ENCODE measurements around the gene PSMD3.
"Not testable (repeated sequence)": the region's sequence is repeated elsewhere in the genome, so short reads cannot be mapped to it uniquely, and the experiment has no call there.

PSMD3 gene

GRCh38 chr17:39980351-39981206 lies at the start of gene PSMD3:
PSMD3 (plus strand) TSS chr17:39980807; CDS start chr17:39980971, 164 bp downstream.
- peak; percentile 95 for DNase-seq (ENCODE audit: low spot score)

GRCh38 chr17:39933912-39934311 lies 46.7 kb upstream of the PSMD3 start:
- no peak for DNase-seq (ENCODE audit: low spot score)

GRCh38 chr17:39934324-39934723 lies 46.3 kb upstream of the PSMD3 start:
- no peak for DNase-seq (ENCODE audit: low spot score)

- DNase-seq (ENCODE audit: low spot score): no peak
Measured at GRCh38 chr17:39935909-39936308, 44.7 kb upstream of the PSMD3 start.

- DNase-seq (ENCODE audit: low spot score): no peak
Measured at GRCh38 chr17:39937447-39937846, 43.2 kb upstream of the PSMD3 start.

GRCh38 chr17:39938140-39938869 lies 42.3 kb upstream of the PSMD3 start:
- DNase-seq (ENCODE audit: low spot score): no peak

GRCh38 chr17:39939106-39939505 lies 41.5 kb upstream of the PSMD3 start:
- DNase-seq (ENCODE audit: low spot score): no peak

GRCh38 chr17:39939588-39940419 lies 40.8 kb upstream of the PSMD3 start:
- DNase-seq (ENCODE audit: low spot score): peak; percentile 14

- no peak for DNase-seq (ENCODE audit: low spot score)
Measured at GRCh38 chr17:39943702-39944392, 36.8 kb upstream of the PSMD3 start.

GRCh38 chr17:39944393-39944711 lies 36.3 kb upstream of the PSMD3 start:
- DNase-seq (ENCODE audit: low spot score): no peak

GRCh38 chr17:39946551-39947330 lies 33.9 kb upstream of the PSMD3 start:
- no peak for DNase-seq (ENCODE audit: low spot score)

- not testable (repeated sequence) for DNase-seq (ENCODE audit: low spot score)
Measured at GRCh38 chr17:39948489-39948828, 32.1 kb upstream of the PSMD3 start.

GRCh38 chr17:39949028-39949427 lies 31.6 kb upstream of the PSMD3 start:
- DNase-seq (ENCODE audit: low spot score): no peak

GRCh38 chr17:39950871-39951348 lies 29.7 kb upstream of the PSMD3 start:
- DNase-seq (ENCODE audit: low spot score): no peak

GRCh38 chr17:39951924-39952679 lies 28.5 kb upstream of the PSMD3 start:
- DNase-seq (ENCODE audit: low spot score): no peak

GRCh38 chr17:39952680-39953470 lies 27.7 kb upstream of the PSMD3 start:
- peak; percentile 96 for DNase-seq (ENCODE audit: low spot score)

GRCh38 chr17:39953471-39953888 lies 27.1 kb upstream of the PSMD3 start:
- DNase-seq (ENCODE audit: low spot score): no peak

GRCh38 chr17:39954876-39955275 lies 25.7 kb upstream of the PSMD3 start:
- no peak for DNase-seq (ENCODE audit: low spot score)

- DNase-seq (ENCODE audit: low spot score): no peak
Measured at GRCh38 chr17:39955726-39956225, 24.8 kb upstream of the PSMD3 start.

Data from COLO829 (cell line).